Parathyroid adenoma (tissue), 2 donors: Measurements from ENCODE around the gene SS18L1.

Source experiments
- H2AFZ ChIP-seq: fragments of 300-600 bp; sonication (generic); one replicate; pipeline ENCODE4 v1.7.0; 2017; ENCODE audit warnings: antibody characterized with exemption, mild to moderate bottlenecking
- H3K27ac ChIP-seq: fragments of 300-600 bp; sonication (generic); one replicate; pipeline ENCODE4 v1.7.0; 2017
- H3K27me3 ChIP-seq: fragments of 300-600 bp; sonication (generic); one replicate; pipeline ENCODE4 v1.7.0; 2017; ENCODE audit warnings: low read length; ENCODE audit not compliant: control insufficient read depth, insufficient read depth
- H3K36me3 ChIP-seq: fragments of 300-600 bp; sonication (generic); one replicate; pipeline ENCODE4 v1.7.0; 2017; ENCODE audit warnings: low read length; ENCODE audit not compliant: control insufficient read depth, insufficient read depth
- H3K4me1 ChIP-seq: fragments of 300-600 bp; sonication (generic); one replicate; pipeline ENCODE4 v1.7.0; 2017; ENCODE audit warnings: control low read depth
- H3K4me2 ChIP-seq: fragments of 300-600 bp; sonication (generic); one replicate; pipeline ENCODE4 v1.7.0; 2017; ENCODE audit warnings: low read length
- H3K4me3 ChIP-seq: fragments of 300-600 bp; sonication (generic); one replicate; pipeline ENCODE4 v1.7.0; 2017; ENCODE audit warnings: low read depth, low read length
- H3K79me2 ChIP-seq: fragments of 300-600 bp; sonication (generic); one replicate; pipeline ENCODE4 v1.7.0; 2017; ENCODE audit warnings: control low read depth
- H3K9ac ChIP-seq: fragments of 300-600 bp; sonication (generic); one replicate; pipeline ENCODE4 v1.7.0; 2017; ENCODE audit warnings: mild to moderate bottlenecking
- H3K9me3 ChIP-seq: fragments of 300-600 bp; sonication (generic); one replicate; pipeline ENCODE4 v1.7.0; 2017; ENCODE audit warnings: low read length; ENCODE audit not compliant: control insufficient read depth
- CTCF ChIP-seq: fragments of 300-600 bp; sonication (generic); IDR thresholded peaks from one replicate; pipeline ENCODE4 v1.7.0; 2017; ENCODE audit warnings: antibody characterized with exemption, mild to moderate bottlenecking
- donor health status: primary hyperparathyroidism.

The SS18L1 gene

GRCh38 chr20:62128502-62128901 lies 15.1 kb upstream of the SS18L1 start:
- no peaks in the 10 kb centered on the region for H3K36me3 ChIP-seq
- no peak for TF ChIP-seq CTCF
- no peak overlapping the region for H3K9ac ChIP-seq
- H3K27me3 ChIP-seq, result no peaks in the 10 kb centered on the region
- peaks cover 3% of the 10 kb centered on the region for H3K4me1 ChIP-seq
- no peak overlapping the region for H2AFZ ChIP-seq
- H3K4me2 ChIP-seq, result no peak overlapping the region
- H3K79me2 ChIP-seq, result peaks cover 31% of the 10 kb centered on the region
- no peak overlapping the region for H3K27ac ChIP-seq
- no peak overlapping the region for H3K4me3 ChIP-seq
- H3K9me3 ChIP-seq, result no peaks in the 10 kb centered on the region

- Histone ChIP-seq H3K9ac (no peak overlapping the region), H3K27ac (no peak overlapping the region), H3K4me3 (no peak overlapping the region), H3K36me3 (no peaks in the 10 kb centered on the region), H2AFZ (no peak overlapping the region), H3K27me3 (no peaks in the 10 kb centered on the region), H3K79me2 (peaks cover 23% of the 10 kb centered on the region), H3K4me1 (no peaks in the 10 kb centered on the region), H3K9me3 (no peaks in the 10 kb centered on the region), H3K4me2 (no peak overlapping the region)
- no peak for TF ChIP-seq CTCF
Measured at GRCh38 chr20:62129731-62130531, 13.6 kb upstream of the SS18L1 start.

- no peak overlapping the region for H3K9ac ChIP-seq
- TF ChIP-seq CTCF, result no peak
- H3K4me3 ChIP-seq, result no peak overlapping the region
- H3K27ac ChIP-seq, result no peak overlapping the region
- no peak overlapping the region for H3K4me2 ChIP-seq
- H3K36me3 ChIP-seq, result no peaks in the 10 kb centered on the region
- H3K27me3 ChIP-seq, result no peaks in the 10 kb centered on the region
- no peak overlapping the region for H2AFZ ChIP-seq
- no peaks in the 10 kb centered on the region for H3K4me1 ChIP-seq
- no peaks in the 10 kb centered on the region for H3K9me3 ChIP-seq
- peaks cover 14% of the 10 kb centered on the region for H3K79me2 ChIP-seq
Measured at GRCh38 chr20:62131560-62132320, 11.8 kb upstream of the SS18L1 start.

GRCh38 chr20:62132421-62132820 lies 11.1 kb upstream of the SS18L1 start:
- Histone ChIP-seq H3K4me2 (no peak overlapping the region), H3K9ac (no peak overlapping the region), H3K4me1 (no peaks in the 10 kb centered on the region), H3K27ac (no peak overlapping the region), H2AFZ (no peak overlapping the region), H3K9me3 (no peaks in the 10 kb centered on the region), H3K79me2 (peaks cover 13% of the 10 kb centered on the region), H3K27me3 (no peaks in the 10 kb centered on the region), H3K4me3 (no peak overlapping the region), H3K36me3 (no peaks in the 10 kb centered on the region)
- no peak for TF ChIP-seq CTCF
